Vagina (tissue), 2 donors: Measurements from ENCODE around the gene TENT5C. TPM values are rescaled to one million over a fixed set of nuclear protein-coding genes. Genes with fewer than 3 reads are reported as not detected.
A peak's percentile ranks its signal among the peaks of the same experiment; 100 is the strongest.

Experiments
- DNase-seq, 2 donors: peaks; one replicate each; pipeline ENCODE4 v3.0.0-alpha.2; 2017; ENCODE audit errors: extremely low spot score in 2 of 2
- H3K27ac ChIP-seq: fragments of 200-600 bp; sonication (generic); one replicate; pipeline ENCODE4 v1.5.1; 2019
- H3K27me3 ChIP-seq: fragments of 200-600 bp; sonication (generic); one replicate; pipeline ENCODE4 v1.5.1; 2019
- H3K36me3 ChIP-seq, 2 donors: fragments of 200-600 bp; sonication (generic); one replicate each; pipeline ENCODE4 v1.5.1; 2017 to 2019
- H3K4me1 ChIP-seq: fragments of 200-600 bp; sonication (generic); one replicate; pipeline ENCODE4 v1.5.1; 2019
- H3K4me3 ChIP-seq, 2 donors: fragments of 200-600 bp; sonication (generic); 1 replicate in 1 of 2; 2 replicates in 1 of 2; pipeline ENCODE4 v1.5.1; 2016 to 2019
- H3K9me3 ChIP-seq: fragments of 200-600 bp; sonication (generic); one replicate; pipeline ENCODE4 v1.5.1; 2019
- POLR2A ChIP-seq, 2 donors: fragments of 450-650 bp; IDR thresholded peaks; one replicate each; pipeline ENCODE4 v1.6.1; 2017; ENCODE audit warnings: antibody characterized with exemption in 2 of 2, mild to moderate bottlenecking in 2 of 2, moderate library complexity in 2 of 2
- POLR2AphosphoS5 ChIP-seq, 2 donors: sonication (generic); formaldehyde crosslinking; IDR thresholded peaks; one replicate each; pipeline ENCODE4 v1.9.0; 2017; ENCODE audit warnings: antibody characterized with exemption in 2 of 2, mild to moderate bottlenecking in 2 of 2, low read depth in 1 of 2; ENCODE audit not compliant: insufficient read depth in 1 of 2
- intact Hi-C: fragments of 100-400 bp; cut with DNase I; formaldehyde crosslinking; loops from one replicate; pipeline ENCODE4 v1.15.1; 2023
- total RNA-seq: library from RNA; depleted of rRNA; stranded (reverse); fragments of >200 nt; gene quantifications from one replicate; pipeline ENCODE4 v1.2.3, GENCODE V29; 2016
- TF ChIP-seq, protein P1 (sequence below), 3 experiments: fragments of 450-650 bp in 2 of 3; fragments of 200-600 bp in 1 of 3; sonication (generic) in 1 of 3; IDR thresholded peaks; one replicate each; pipeline ENCODE4 v1.5.1; 2017 to 2019; ENCODE audit warnings: antibody characterized with exemption in 3 of 3, mild to moderate bottlenecking in 2 of 3, moderate library complexity in 2 of 3

TENT5C gene
- total RNA-seq, 1 donor from 2014 or later: 4.2 TPM

DNA sequence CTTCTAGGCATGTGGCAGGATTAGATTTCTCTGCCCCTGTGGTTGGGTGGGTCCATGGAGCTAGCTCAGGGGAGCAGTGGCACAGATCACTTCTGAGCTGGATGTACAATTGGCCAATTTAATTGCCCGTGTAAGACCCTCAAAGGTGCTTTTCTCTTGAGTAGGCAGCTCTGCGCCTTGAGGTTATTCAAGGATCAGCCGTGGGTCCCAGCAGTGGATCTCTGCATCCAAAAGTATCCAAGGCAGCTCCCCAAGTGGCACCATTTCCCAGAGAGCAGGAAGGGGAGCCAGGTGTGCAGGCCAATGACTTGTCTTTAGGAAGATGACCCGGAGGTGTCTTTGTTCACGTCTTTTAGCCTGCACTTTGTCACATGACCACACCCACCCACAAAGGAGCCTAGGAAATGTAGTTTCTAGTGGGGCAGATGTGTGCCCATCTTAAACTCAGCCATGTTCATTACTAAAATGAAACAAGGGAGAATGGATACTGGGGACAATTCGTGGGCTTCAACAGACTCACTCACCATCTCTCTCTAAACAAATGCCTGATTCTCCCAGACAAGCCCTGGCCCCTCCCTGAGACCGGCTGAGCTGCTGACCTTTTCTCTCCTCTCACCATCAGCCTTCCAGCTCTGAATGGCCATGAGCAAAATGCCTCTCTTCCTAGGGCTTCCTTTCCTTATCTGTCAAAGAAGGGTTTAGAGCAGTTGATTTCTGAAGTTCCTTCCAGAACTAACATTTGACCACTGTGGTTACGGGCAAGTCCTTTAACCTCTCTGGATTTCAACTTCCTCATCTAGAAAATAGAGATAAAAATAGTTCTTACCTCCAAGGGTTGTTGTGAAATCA lies 41.4 kb upstream of the TENT5C start:
- Histone ChIP-seq H3K27me3 (no peaks in the 10 kb centered on the region), H3K9me3 (no peaks in the 10 kb centered on the region), H3K4me1 (no peaks in the 10 kb centered on the region), H3K4me3 (no peak overlapping the region), H3K27ac (no peak overlapping the region), H3K36me3 (no peaks in the 10 kb centered on the region)
- intact Hi-C loops: no loop called here
- DNase-seq: peak in 1 of 2 donors; percentile 56
- TF ChIP-seq POLR2AphosphoS5 (IDR thresholded peaks at IDR 0.05; ENCODE audit: insufficient read depth in 1 of 2, low read depth in 1 of 2) (no peak), POLR2A (IDR thresholded peaks at IDR 0.05) (no peak)
- TF ChIP-seq, protein P1, sequence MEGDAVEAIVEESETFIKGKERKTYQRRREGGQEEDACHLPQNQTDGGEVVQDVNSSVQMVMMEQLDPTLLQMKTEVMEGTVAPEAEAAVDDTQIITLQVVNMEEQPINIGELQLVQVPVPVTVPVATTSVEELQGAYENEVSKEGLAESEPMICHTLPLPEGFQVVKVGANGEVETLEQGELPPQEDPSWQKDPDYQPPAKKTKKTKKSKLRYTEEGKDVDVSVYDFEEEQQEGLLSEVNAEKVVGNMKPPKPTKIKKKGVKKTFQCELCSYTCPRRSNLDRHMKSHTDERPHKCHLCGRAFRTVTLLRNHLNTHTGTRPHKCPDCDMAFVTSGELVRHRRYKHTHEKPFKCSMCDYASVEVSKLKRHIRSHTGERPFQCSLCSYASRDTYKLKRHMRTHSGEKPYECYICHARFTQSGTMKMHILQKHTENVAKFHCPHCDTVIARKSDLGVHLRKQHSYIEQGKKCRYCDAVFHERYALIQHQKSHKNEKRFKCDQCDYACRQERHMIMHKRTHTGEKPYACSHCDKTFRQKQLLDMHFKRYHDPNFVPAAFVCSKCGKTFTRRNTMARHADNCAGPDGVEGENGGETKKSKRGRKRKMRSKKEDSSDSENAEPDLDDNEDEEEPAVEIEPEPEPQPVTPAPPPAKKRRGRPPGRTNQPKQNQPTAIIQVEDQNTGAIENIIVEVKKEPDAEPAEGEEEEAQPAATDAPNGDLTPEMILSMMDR (IDR thresholded peaks at IDR 0.05): no peak

DNA sequence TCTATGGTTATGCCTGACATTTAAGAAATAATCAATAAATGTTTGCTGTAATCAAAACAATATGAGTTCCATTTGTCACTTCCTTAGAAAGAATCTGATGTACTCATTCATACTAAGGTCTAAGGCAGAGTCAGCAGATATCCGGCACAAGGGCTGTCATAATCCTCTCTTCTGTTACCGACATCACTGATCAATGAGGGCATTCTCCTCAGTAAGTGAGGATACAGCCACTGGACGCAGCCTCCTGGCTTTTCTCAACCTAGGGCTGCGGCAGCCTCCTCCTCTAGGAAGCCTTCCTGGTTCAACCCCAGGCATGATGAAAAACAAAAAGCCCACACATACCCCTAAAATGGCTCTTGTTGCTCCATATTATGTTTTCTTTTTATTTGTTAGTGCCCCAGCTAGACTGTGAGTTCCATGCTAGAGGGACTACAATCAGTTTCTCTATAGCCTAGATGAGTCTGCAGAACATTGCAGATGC lies 40.7 kb upstream of the TENT5C start:
- H3K4me3 ChIP-seq: no peak overlapping the region
- H3K27ac ChIP-seq: no peak overlapping the region
- peak in 1 of 2 donors; percentile 29 for DNase-seq
- H3K36me3 ChIP-seq: no peaks in the 10 kb centered on the region
- TF ChIP-seq, protein P1 (IDR thresholded peaks at IDR 0.05): no peak
- no peak for TF ChIP-seq POLR2A (IDR thresholded peaks at IDR 0.05)
- no peak for TF ChIP-seq POLR2AphosphoS5 (IDR thresholded peaks at IDR 0.05; ENCODE audit: insufficient read depth in 1 of 2, low read depth in 1 of 2)
- H3K27me3 ChIP-seq: no peaks in the 10 kb centered on the region
- H3K4me1 ChIP-seq: no peaks in the 10 kb centered on the region
- intact Hi-C loops: no loop called here
- H3K9me3 ChIP-seq: no peaks in the 10 kb centered on the region

GRCh38 chr1:117565745-117566455 lies 39.9 kb upstream of the TENT5C start:
- intact Hi-C loops: no loop called here
- no peaks in the 10 kb centered on the region for H3K36me3 ChIP-seq
- peak; percentile 80 to 93 for DNase-seq
- no peak overlapping the region for H3K4me3 ChIP-seq
- no peak for TF ChIP-seq POLR2A (IDR thresholded peaks at IDR 0.05)
- no peak for TF ChIP-seq POLR2AphosphoS5 (IDR thresholded peaks at IDR 0.05; ENCODE audit: insufficient read depth in 1 of 2, low read depth in 1 of 2)
- TF ChIP-seq, protein P1 (IDR thresholded peaks at IDR 0.05): no peak
- H3K27me3 ChIP-seq: no peaks in the 10 kb centered on the region
- H3K27ac ChIP-seq: no peak overlapping the region
- H3K4me1 ChIP-seq: no peaks in the 10 kb centered on the region
- H3K9me3 ChIP-seq: no peaks in the 10 kb centered on the region

GRCh38 chr1:117566556-117566955 lies 39.3 kb upstream of the TENT5C start:
- Histone ChIP-seq H3K36me3 (no peaks in the 10 kb centered on the region), H3K27me3 (no peaks in the 10 kb centered on the region), H3K4me1 (no peaks in the 10 kb centered on the region), H3K9me3 (no peaks in the 10 kb centered on the region), H3K4me3 (no peak overlapping the region), H3K27ac (no peak overlapping the region)
- peak in 1 of 2 donors; percentile 22 for DNase-seq
- TF ChIP-seq POLR2A (IDR thresholded peaks at IDR 0.05) (no peak), POLR2AphosphoS5 (IDR thresholded peaks at IDR 0.05; ENCODE audit: insufficient read depth in 1 of 2, low read depth in 1 of 2) (no peak)
- TF ChIP-seq, protein P1 (IDR thresholded peaks at IDR 0.05): no peak
- intact Hi-C loops: no loop called here
